ENCODE results near the gene IFI35.
"Not testable (repeated sequence)": the region's sequence is repeated elsewhere in the genome, so short reads cannot be mapped to it uniquely, and the experiment has no call there.

Gene IFI35

GRCh38 chr17:42997984-42998938 is 8.3 kb upstream of the IFI35 start, which contains the start of gene RPL27:
Gene RPL27 (plus strand): TSS chr17:42998419. CDS start chr17:42998751, 332 bp downstream.
- DNase-seq (ENCODE audit: low read depth, low spot score), result peak; percentile 96

DNA sequence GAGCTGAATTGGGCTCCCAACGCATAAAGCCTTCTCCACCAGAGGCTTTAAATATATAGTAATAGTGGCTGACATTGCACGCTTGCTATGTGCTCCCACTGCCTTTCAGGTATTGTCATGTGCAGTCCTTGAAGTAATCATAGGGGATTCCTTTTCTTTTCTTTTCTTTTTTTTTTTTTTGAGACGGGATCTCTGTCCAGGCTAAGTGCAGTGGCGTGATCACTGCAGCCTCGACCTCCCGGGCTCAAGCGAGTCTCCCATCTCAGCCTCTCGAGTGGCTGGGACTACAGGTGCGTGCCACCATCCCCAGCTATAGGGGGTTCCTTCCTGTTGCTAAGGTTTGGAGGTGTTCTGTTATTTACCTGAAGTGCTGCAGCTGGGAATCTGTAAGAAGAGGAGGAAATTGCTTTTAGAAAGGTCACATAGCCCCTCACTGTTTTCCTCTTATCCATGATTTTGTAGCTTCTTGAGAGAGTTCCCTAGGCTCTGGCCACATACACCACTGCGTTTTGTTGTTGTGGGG is 7.5 kb upstream of the IFI35 start:
- no peak for DNase-seq (ENCODE audit: low read depth, low spot score)

GRCh38 chr17:43000894-43001293 is 5.7 kb upstream of the IFI35 start:
- DNase-seq (ENCODE audit: low read depth, low spot score), result not testable (repeated sequence)

GRCh38 chr17:43003542-43004172 is 2.9 kb upstream of the IFI35 start:
- no peak for DNase-seq (ENCODE audit: low read depth, low spot score)

DNA sequence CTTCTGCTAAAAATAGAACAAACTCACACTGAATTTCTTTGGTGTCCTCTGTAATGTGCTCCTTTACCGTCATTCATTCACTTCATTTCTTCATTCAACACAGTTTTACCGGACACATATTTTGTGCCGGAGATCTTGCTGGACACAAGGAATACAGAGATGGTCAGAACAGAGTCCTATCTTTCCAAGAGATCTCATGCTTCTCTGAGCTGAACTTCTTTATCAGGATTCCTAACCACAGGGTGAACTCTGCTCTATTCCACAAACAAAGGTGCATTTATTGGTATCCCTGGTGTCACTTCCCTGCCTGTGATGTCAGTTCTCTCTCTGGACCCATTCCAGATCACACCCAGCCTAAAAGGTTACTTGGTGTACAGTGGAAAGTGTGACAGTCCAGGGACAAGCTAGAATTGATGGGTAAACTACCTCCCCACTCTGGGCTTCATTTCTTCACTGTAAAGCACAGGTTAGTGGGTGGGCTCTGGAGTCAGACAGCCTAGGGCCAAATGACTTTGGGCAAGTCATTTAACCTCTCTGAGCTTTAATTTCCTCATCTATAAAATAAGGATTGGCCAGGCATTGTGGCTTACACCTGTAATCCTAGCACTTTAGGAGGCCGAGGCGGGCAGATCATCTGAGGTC is 4.2 kb downstream of the IFI35 start:
- no peak for DNase-seq (ENCODE audit: low read depth, low spot score)

DNA sequence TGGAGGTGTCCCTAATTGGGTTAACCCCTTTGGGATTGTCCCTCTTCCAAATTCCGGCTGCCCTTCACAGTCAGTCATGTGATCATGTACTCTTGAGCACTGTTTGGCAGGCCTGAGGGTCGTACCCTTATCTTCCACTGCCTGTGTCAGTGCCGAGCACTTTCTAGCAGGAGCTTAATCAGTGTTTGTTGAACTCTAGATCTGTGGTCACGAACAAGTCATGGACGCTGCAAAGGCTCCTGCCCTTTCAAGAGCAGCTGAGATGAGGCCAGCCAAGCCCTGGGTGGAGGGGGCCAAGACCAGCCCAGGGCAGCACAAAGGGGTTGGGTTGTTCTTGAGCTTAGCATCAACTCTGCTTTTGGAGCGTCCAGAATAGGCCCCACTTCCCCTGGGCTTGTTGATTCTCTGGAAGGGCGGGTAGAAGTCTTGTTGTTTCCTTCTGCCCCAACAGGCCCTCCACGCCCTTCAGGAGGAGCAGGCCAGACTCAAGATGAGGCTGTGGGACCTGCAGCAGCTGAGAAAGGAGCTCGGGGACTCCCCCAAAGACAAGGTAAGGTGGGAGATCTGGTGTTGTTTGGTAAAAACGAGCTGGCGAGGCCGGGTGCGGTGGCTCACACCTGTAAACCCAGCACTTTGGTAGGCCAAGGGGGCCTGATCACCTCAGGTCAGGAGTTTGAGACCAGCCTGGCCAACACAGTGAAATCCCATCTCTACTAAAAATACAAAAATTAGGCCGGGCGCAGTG is 5.3 kb downstream of the IFI35 start:
- DNase-seq (ENCODE audit: low read depth, low spot score), result no peak

- DNase-seq (ENCODE audit: low read depth, low spot score), result no peak
These were observed 6.7 kb downstream of the IFI35 start for GRCh38 chr17:43013296-43013695.

DNA sequence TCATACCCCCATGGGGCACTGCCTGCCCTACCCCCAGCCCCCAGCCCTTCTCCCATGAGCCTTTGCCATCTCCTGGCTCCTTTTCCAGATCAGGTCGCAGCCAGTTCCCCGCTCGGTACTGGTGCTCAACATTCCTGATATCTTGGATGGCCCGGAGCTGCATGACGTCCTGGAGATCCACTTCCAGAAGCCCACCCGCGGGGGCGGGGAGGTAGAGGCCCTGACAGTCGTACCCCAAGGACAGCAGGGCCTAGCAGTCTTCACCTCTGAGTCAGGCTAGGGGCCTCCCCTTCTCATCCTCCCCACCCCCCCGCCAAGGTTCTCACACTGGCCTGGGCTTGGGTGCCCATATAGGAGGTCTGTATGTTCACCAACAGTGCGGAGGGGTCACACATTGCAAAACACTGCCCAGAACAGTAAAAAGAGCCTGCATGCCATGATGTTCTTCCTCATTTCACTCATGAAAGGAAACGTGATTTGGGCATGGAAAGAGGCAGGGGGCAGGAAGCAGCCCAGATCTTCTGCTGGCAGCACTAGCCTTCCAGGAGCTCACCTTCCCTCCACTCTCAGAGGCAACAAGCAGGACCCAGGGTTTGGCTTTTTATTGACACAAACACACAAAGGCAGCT is 7.5 kb downstream of the IFI35 start:
- no peak for DNase-seq (ENCODE audit: low read depth, low spot score)

GRCh38 chr17:43014649-43015542 is 8.3 kb downstream of the IFI35 start:
- no peak for DNase-seq (ENCODE audit: low read depth, low spot score)

GRCh38 chr17:43015579-43015978 is 9.0 kb downstream of the IFI35 start:
- DNase-seq (ENCODE audit: low read depth, low spot score), result no peak

GRCh38 chr17:43016216-43016615 is 9.6 kb downstream of the IFI35 start:
- no peak for DNase-seq (ENCODE audit: low read depth, low spot score)

DNA sequence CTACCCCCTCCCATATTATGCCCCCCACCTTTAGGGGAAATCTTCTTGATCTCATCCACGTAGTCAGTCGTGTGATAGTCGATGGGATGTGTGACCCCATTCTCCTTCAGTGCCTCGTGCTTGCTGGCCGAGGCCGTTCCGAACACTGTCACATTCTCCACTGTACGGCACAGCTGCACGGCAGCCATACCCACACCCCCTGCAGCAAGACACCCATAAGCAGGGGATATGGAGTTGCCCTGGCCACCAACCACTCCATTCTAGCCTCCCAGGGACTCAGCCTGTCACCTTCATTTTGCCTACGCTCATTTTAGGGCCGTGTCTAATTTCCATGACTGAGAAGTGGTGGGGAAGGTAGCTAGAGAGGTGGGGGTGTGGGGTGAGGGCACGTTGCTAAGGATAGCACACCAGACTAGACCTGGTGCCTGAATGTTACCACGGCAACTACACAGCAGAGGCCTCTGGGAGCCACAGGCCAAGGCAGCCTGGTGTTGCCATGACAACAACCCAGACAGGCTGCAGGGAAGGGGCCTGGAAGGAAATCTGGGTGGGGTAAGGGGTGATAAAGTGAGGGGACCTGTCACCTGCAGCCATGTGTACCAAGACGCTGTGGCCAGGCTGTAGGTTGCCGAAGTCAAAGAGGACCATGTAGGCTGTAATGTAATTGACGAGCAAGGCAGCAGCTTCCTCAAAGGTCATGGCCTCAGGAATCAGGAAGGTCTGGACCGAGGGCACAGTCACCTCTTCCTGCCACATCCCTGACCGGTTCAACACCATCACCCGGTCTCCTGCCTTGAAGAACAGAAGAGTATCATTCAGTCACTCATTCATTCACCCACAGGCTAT is 11.6 kb downstream of the IFI35 start:
- no peak for DNase-seq (ENCODE audit: low read depth, low spot score)

DNA sequence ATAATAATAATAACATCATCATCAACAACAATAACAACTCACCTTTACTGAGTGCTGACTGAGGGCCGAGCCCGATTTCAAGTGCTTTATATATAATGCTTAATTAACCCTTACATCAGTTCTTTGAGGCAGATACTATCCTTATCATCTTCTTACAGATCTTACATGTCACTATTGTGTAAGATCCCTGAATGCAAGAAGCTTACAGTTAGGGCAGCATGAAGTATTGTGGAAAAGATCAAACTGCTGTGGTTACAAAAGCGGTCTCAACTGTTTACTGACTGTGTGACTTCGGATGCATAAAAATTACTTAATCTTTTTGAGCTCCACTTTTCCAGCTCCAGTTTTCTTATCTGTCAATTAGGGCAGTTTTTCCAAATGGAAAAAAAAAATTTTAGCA is 12.3 kb downstream of the IFI35 start:
- DNase-seq (ENCODE audit: low read depth, low spot score), result no peak

DNA sequence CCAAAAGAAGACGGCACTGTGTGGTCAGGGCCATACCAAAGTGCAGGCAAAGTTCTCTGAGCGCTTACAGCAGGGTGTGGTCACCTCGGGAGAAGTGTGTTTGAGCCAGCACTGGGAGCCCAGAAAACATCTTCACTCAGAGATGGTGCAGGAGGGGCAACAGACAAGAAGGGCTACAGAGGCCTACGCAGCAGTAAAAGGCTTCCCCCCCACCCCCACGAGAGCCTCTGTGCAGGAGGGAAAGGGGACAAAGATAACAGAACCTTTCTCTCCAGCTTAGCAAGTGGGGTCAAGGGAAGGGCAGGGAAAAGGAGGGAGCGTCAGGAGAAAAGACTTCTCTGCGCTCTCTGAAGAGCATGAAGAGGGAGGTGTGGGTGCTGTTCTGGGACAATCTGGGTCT is 12.8 kb downstream of the IFI35 start:
- no peak for DNase-seq (ENCODE audit: low read depth, low spot score)

- DNase-seq (ENCODE audit: low read depth, low spot score), result no peak
These were observed 13.5 kb downstream of the IFI35 start for GRCh38 chr17:43020030-43020621.

DNA sequence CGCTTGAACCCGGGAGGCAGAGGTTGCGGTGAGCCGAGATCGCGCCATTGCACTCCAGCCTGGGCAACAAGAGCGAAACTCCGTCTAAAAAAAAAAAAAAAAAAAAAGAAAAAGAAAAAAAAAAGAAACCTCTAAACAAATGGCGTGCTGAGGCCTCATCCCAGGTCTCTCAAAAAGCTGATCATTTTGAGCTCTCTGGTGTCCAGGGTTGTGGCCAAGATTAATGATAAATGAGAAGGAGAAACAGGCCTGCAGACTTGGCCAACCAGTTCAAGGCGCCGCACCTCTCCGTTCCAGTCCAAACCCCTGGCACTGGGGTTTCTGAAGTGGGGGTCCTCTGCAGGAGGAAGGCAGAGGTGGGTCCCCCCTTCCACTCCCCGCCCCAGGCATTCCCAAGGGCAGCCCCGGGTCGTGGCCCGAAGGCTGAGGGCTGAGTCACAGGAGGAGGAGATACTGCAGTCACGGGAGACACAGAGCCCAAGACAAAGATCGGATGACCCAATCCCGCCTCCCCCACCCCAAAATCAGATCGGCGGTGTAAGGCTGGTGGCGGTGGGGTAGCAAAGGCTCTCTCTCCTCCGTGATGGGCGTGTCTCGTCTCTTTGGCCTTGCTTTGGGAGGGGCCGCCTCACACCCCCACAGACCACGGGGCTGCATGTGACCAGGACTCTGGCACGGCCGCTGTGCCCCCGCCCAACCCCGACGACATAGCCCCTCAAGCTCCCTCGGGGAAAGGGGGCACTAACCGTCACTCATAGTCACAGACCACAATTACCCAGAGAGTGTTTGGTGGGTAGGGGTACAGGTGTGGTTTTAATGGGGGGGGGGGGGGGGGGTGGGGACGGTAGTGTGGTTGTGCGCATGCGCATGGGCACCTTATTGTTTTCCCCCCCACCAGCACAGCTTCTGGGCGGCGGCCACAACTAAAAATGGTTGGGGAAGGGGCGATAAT is 14.5 kb downstream of the IFI35 start:
- no peak for DNase-seq (ENCODE audit: low read depth, low spot score)

- DNase-seq (ENCODE audit: low read depth, low spot score), result no peak
These were observed 15.3 kb downstream of the IFI35 start, which contains the start of gene VAT1 for GRCh38 chr17:43021741-43022512. Gene VAT1 (minus strand): TSS chr17:43022385. CDS start chr17:43022322, 63 bp downstream.
